Loucy (cell line): ENCODE results near the gene ATAD3B.
"Not testable (repeated sequence)": the region's sequence is repeated elsewhere in the genome, so short reads cannot be mapped to it uniquely, and the experiment has no call there.

Experiments used
- EZH2phosphoT487 ChIP-seq: fragments of 200-600 bp; IDR thresholded peaks from 2 replicates; pipeline ENCODE4 v1.6.1; 2018; ENCODE audit warnings: antibody characterized with exemption, mild to moderate bottlenecking, moderate library complexity, borderline replicate concordance
- TF ChIP-seq, protein P1 (sequence below): fragments of 200-600 bp; sonication (generic); conservative IDR thresholded peaks from 2 replicates; pipeline ENCODE4 v1.5.1; 2014; ENCODE audit warnings: mild to moderate bottlenecking, antibody characterized with exemption, low read length

DNA sequence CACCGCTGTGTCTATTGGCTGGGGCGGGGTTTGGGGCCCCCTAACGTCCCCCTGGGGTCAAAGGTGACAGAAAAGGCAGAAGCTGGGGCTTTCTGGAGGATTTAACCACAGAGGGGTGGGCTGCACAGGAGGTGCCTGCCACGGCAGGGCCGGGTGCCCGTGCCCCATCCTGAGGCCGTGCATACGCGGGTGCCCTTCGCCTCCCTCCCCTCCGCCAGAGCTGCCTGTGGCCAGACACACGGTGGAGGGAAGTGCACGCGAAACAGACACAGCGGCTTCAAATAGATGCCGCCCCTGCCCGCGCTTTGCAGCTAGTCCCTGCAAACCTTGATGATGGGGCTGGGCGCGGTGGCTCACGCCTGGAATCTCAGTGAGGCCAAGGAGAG, 37.9 kb downstream of the ATAD3B start:
- TF ChIP-seq, protein P1, sequence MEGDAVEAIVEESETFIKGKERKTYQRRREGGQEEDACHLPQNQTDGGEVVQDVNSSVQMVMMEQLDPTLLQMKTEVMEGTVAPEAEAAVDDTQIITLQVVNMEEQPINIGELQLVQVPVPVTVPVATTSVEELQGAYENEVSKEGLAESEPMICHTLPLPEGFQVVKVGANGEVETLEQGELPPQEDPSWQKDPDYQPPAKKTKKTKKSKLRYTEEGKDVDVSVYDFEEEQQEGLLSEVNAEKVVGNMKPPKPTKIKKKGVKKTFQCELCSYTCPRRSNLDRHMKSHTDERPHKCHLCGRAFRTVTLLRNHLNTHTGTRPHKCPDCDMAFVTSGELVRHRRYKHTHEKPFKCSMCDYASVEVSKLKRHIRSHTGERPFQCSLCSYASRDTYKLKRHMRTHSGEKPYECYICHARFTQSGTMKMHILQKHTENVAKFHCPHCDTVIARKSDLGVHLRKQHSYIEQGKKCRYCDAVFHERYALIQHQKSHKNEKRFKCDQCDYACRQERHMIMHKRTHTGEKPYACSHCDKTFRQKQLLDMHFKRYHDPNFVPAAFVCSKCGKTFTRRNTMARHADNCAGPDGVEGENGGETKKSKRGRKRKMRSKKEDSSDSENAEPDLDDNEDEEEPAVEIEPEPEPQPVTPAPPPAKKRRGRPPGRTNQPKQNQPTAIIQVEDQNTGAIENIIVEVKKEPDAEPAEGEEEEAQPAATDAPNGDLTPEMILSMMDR = not testable (repeated sequence)
- TF ChIP-seq EZH2phosphoT487 = not testable (repeated sequence)
